Neural progenitor cell (in vitro differentiated cells): ENCODE measurements around the gene NF1. TPM values are rescaled to one million over a fixed set of nuclear protein-coding genes. Genes with fewer than 3 reads are reported as not detected.
A peak's percentile ranks its signal among the peaks of the same experiment; 100 is the strongest.

ENCODE experiments used
- DNase-seq: peaks from one replicate; pipeline ENCODE4 v3.0.0-alpha.2; 2016; ENCODE audit warnings: low spot score
- H2AFZ ChIP-seq: fragments of 200-600 bp; sonication (generic); replicated peaks from 2 replicates; pipeline ENCODE4 v1.6.1; 2016; ENCODE audit warnings: antibody characterized with exemption
- H3F3A ChIP-seq: fragments of 200-600 bp; sonication (generic); 2 replicates; pipeline ENCODE4 v1.6.1; 2016; ENCODE audit warnings: antibody characterized with exemption, low read depth
- H3K27ac ChIP-seq: fragments of 200-600 bp; sonication (generic); 2 replicates; pipeline ENCODE4 v1.5.1; 2016; ENCODE audit warnings: mild to moderate bottlenecking
- H3K27me3 ChIP-seq: fragments of 200-600 bp; sonication (generic); 2 replicates; pipeline ENCODE4 v1.6.1; 2016; ENCODE audit warnings: mild to moderate bottlenecking, moderate library complexity
- H3K36me3 ChIP-seq: fragments of 200-600 bp; sonication (generic); 2 replicates; pipeline ENCODE4 v1.5.1; 2016
- H3K4me1 ChIP-seq: fragments of 200-600 bp; sonication (generic); 2 replicates; pipeline ENCODE4 v1.6.1; 2016; ENCODE audit warnings: mixed run types
- H3K4me2 ChIP-seq: fragments of 200-600 bp; sonication (generic); 2 replicates; pipeline ENCODE4 v1.6.1; 2016
- H3K4me3 ChIP-seq: fragments of 200-600 bp; sonication (generic); 2 replicates; pipeline ENCODE4 v1.5.1; 2016
- H3K79me2 ChIP-seq: fragments of 200-600 bp; sonication (generic); 2 replicates; pipeline ENCODE4 v1.6.1; 2016; ENCODE audit warnings: low read depth
- H3K9ac ChIP-seq: fragments of 200-600 bp; sonication (generic); 2 replicates; pipeline ENCODE4 v1.6.1; 2016
- H3K9me3 ChIP-seq: fragments of 200-600 bp; sonication (generic); 2 replicates; pipeline ENCODE4 v1.5.1; 2016; ENCODE audit warnings: low read depth
- H4K20me1 ChIP-seq: fragments of 200-600 bp; sonication (generic); 2 replicates; pipeline ENCODE4 v1.6.1; 2016; ENCODE audit warnings: low read depth
- H3K27ac Mint-ChIP-seq: 3 replicates; pipeline ENCODE4 v1.8.0; 2021; ENCODE audit warnings: mixed read lengths
- H3K27me3 Mint-ChIP-seq: 2 replicates; pipeline ENCODE4 v1.8.0; 2022; ENCODE audit warnings: low read depth, mild to moderate bottlenecking, inconsistent platforms, moderate library complexity, mixed read lengths; ENCODE audit not compliant: insufficient read depth
- H3K36me3 Mint-ChIP-seq: 3 replicates; pipeline ENCODE4 v1.8.0; 2021; ENCODE audit warnings: mixed read lengths
- H3K4me1 Mint-ChIP-seq: 3 replicates; pipeline ENCODE4 v1.8.0; 2021; ENCODE audit warnings: mixed read lengths
- H3K4me3 Mint-ChIP-seq: 3 replicates; pipeline ENCODE4 v1.8.0; 2021; ENCODE audit warnings: mild to moderate bottlenecking, moderate library complexity, mixed read lengths
- H3K9me3 Mint-ChIP-seq: 3 replicates; pipeline ENCODE4 v1.8.0; 2020; ENCODE audit warnings: mixed read lengths
- CTCF ChIP-seq: fragments of 200-600 bp; sonication (generic); IDR thresholded peaks from 2 replicates; pipeline ENCODE4 v1.5.1; 2017; ENCODE audit warnings: antibody characterized with exemption, mild to moderate bottlenecking
- EZH2 ChIP-seq: fragments of 200-600 bp; sonication (generic); IDR thresholded peaks from 2 replicates; pipeline ENCODE4 v1.6.1; 2017; ENCODE audit warnings: antibody characterized with exemption, mild to moderate bottlenecking, moderate library complexity
- EZH2phosphoT487 ChIP-seq: fragments of 200-600 bp; sonication (generic); IDR thresholded peaks from 2 replicates; pipeline ENCODE4 v1.6.1; 2017; ENCODE audit warnings: antibody characterized with exemption
- total RNA-seq: library from RNA; depleted of rRNA; stranded (reverse); fragments of >200 nt; gene quantifications from 2 replicates; pipeline ENCODE4 v1.2.3, GENCODE V29; 2015; ENCODE audit warnings: low replicate concordance

Gene NF1
- total RNA-seq, 1 donor from 2014 or later = 54.8 TPM

- TF ChIP-seq CTCF (no peak), EZH2phosphoT487 (no peak), EZH2 (no peak)
- Histone ChIP-seq H3K9me3 (no peaks in the 10 kb centered on the region), H3F3A (no peaks in the 10 kb centered on the region), H3K27me3 (no peaks in the 10 kb centered on the region), H3K4me1 (peaks cover 22% of the 10 kb centered on the region), H4K20me1 (no peaks in the 10 kb centered on the region), H3K36me3 (no peaks in the 10 kb centered on the region), H3K4me3 (no peak within 1 kb of the TSS), H2AFZ (no peak within 1 kb of the TSS), H3K9ac (no peak within 1 kb of the TSS), H3K27ac (peak within 1 kb of the TSS; percentile 15), H3K4me2 (peak within 1 kb of the TSS; percentile 8), H3K79me2 (no peaks in the 10 kb centered on the region)
- no peaks in the 10 kb centered on the region for H3K27me3 Mint-ChIP-seq
- no peaks in the 10 kb centered on the region for H3K9me3 Mint-ChIP-seq
- no peak within 1 kb of the TSS for H3K27ac Mint-ChIP-seq
- H3K4me1 Mint-ChIP-seq = peaks cover 3% of the 10 kb centered on the region
- H3K36me3 Mint-ChIP-seq = no peaks in the 10 kb centered on the region
- DNase-seq = peak; percentile 30
- H3K4me3 Mint-ChIP-seq = no peak within 1 kb of the TSS
These were observed 202.3 kb downstream of the NF1 start, which contains the start of gene OMG for GRCh38 chr17:31297090-31297489. Gene OMG (minus strand): TSS chr17:31297239. CDS start chr17:31296331, 908 bp downstream.

GRCh38 chr17:31299624-31300023 lies 204.8 kb downstream of the NF1 start:
- Mint-ChIP-seq H3K27me3 (no peaks in the 10 kb centered on the region), H3K27ac (no peak overlapping the region), H3K4me3 (no peak overlapping the region), H3K9me3 (no peaks in the 10 kb centered on the region), H3K4me1 (peaks cover 3% of the 10 kb centered on the region), H3K36me3 (peaks cover 4% of the 10 kb centered on the region)
- H3K4me3 ChIP-seq = no peak overlapping the region
- no peaks in the 10 kb centered on the region for H3K79me2 ChIP-seq
- TF ChIP-seq CTCF = no peak
- no peak for TF ChIP-seq EZH2phosphoT487
- TF ChIP-seq EZH2 = no peak
- H3K9ac ChIP-seq = no peak overlapping the region
- no peak overlapping the region for H2AFZ ChIP-seq
- no peaks in the 10 kb centered on the region for H4K20me1 ChIP-seq
- no peak overlapping the region for H3K27ac ChIP-seq
- no peaks in the 10 kb centered on the region for H3K36me3 ChIP-seq
- peaks cover 22% of the 10 kb centered on the region for H3K4me1 ChIP-seq
- no peaks in the 10 kb centered on the region for H3F3A ChIP-seq
- H3K9me3 ChIP-seq = no peaks in the 10 kb centered on the region
- no peak overlapping the region for H3K4me2 ChIP-seq
- no peaks in the 10 kb centered on the region for H3K27me3 ChIP-seq
- DNase-seq = no peak

- no peak for DNase-seq
- no peaks in the 10 kb centered on the region for H3K36me3 ChIP-seq
- H3F3A ChIP-seq = no peaks in the 10 kb centered on the region
- H3K79me2 ChIP-seq = no peaks in the 10 kb centered on the region
- Mint-ChIP-seq H3K36me3 (peaks cover 8% of the 10 kb centered on the region), H3K4me3 (no peak overlapping the region), H3K27ac (no peak overlapping the region), H3K9me3 (peaks cover 3% of the 10 kb centered on the region), H3K27me3 (peaks cover 3% of the 10 kb centered on the region), H3K4me1 (no peaks in the 10 kb centered on the region)
- H3K4me1 ChIP-seq = no peaks in the 10 kb centered on the region
- H2AFZ ChIP-seq = no peak overlapping the region
- no peaks in the 10 kb centered on the region for H4K20me1 ChIP-seq
- no peaks in the 10 kb centered on the region for H3K9me3 ChIP-seq
- H3K27me3 ChIP-seq = no peaks in the 10 kb centered on the region
- H3K4me2 ChIP-seq = no peak overlapping the region
- H3K4me3 ChIP-seq = no peak overlapping the region
- TF ChIP-seq CTCF = no peak
- TF ChIP-seq EZH2 = no peak
- no peak overlapping the region for H3K27ac ChIP-seq
- no peak overlapping the region for H3K9ac ChIP-seq
These were observed 212.9 kb downstream of the NF1 start for GRCh38 chr17:31307640-31308039.
